WTC11 (cell line): Measurements from ENCODE around the gene CCNG2. TPM values are rescaled to one million over a fixed set of nuclear protein-coding genes. Genes with fewer than 3 reads are reported as not detected.
A peak's percentile ranks its signal among the peaks of the same experiment; 100 is the strongest.

Experiments
- ATAC-seq: fragments of 200-7000 bp; cut with Tn5 transposase; 2 replicates; pipeline ENCODE4 v1.10.0; 2021; ENCODE audit warnings: mild to moderate bottlenecking, moderate library complexity
- Bru-seq: library from RNA; stranded (reverse); fragments of 400-500 nt; gene quantifications from one replicate; lab custom pipeline; 2021; lab: Mats Ljungman, UMichigan
- CTCF ChIA-PET: fragments of 300-600 bp; sonication (Branson Sonifier 250); formaldehyde crosslinking; loops from one replicate; lab custom pipeline; 2021; ENCODE audit warnings: antibody characterized with exemption; lab: Charles Lee
- POLR2A ChIA-PET: fragments of 350-600 bp; sonication (Branson Sonifier 250); formaldehyde crosslinking; loops from one replicate; lab custom pipeline; 2021; ENCODE audit warnings: antibody characterized with exemption; lab: Charles Lee
- DNase-seq: peaks from one replicate; pipeline ENCODE4 v3.0.0; 2021; ENCODE audit warnings: low spot score
- H3K27ac Mint-ChIP-seq: 2 replicates; pipeline ENCODE4 v1.8.0; 2021; ENCODE audit warnings: mixed read lengths
- H3K27me3 Mint-ChIP-seq: 2 replicates; pipeline ENCODE4 v1.8.0; 2021; ENCODE audit warnings: low read depth, mild to moderate bottlenecking, moderate library complexity, mixed read lengths
- H3K36me3 Mint-ChIP-seq: 2 replicates; pipeline ENCODE4 v1.8.0; 2021; ENCODE audit warnings: mixed read lengths
- H3K4me1 Mint-ChIP-seq: 2 replicates; pipeline ENCODE4 v1.8.0; 2022; ENCODE audit warnings: mixed read lengths
- H3K4me3 Mint-ChIP-seq: 2 replicates; pipeline ENCODE4 v1.8.0; 2021; ENCODE audit warnings: mild to moderate bottlenecking, moderate library complexity, mixed read lengths
- H3K9me3 Mint-ChIP-seq: 2 replicates; pipeline ENCODE4 v1.8.0; 2021; ENCODE audit warnings: mixed read lengths
- AR ChIP-seq: fragments of 250-450 bp; sonication (Bioruptor Pico); IDR thresholded peaks from 2 replicates; pipeline ENCODE4 v1.9.0; 2021; ENCODE audit warnings: mild to moderate bottlenecking
- CREB1 ChIP-seq: sonication (generic); formaldehyde crosslinking; IDR thresholded peaks from 2 replicates; pipeline ENCODE4 v1.8.0; 2023; ENCODE audit warnings: mild to moderate bottlenecking, missing genetic modification reagents
- ELF4 ChIP-seq: sonication (generic); formaldehyde crosslinking; IDR thresholded peaks from 2 replicates; pipeline ENCODE4 v1.8.1; 2022; ENCODE audit warnings: low read depth, mild to moderate bottlenecking, moderate library complexity, missing genetic modification reagents
- KAT7 ChIP-seq: sonication (generic); formaldehyde crosslinking; IDR thresholded peaks from 2 replicates; pipeline ENCODE4 v1.8.1; 2023; ENCODE audit warnings: missing genetic modification reagents, mild to moderate bottlenecking, borderline replicate concordance
- MLX ChIP-seq: sonication (generic); formaldehyde crosslinking; IDR thresholded peaks from 2 replicates; pipeline ENCODE4 v1.8.1; 2023; ENCODE audit warnings: mild to moderate bottlenecking, missing genetic modification reagents, moderate library complexity
- NFATC4 ChIP-seq: fragments of 250-450 bp; sonication (Bioruptor Pico); IDR thresholded peaks from 2 replicates; pipeline ENCODE4 v1.9.0; 2021; ENCODE audit warnings: mild to moderate bottlenecking
- SMAD4 ChIP-seq: sonication (generic); formaldehyde crosslinking; IDR thresholded peaks from 2 replicates; pipeline ENCODE4 v1.8.0; 2022; ENCODE audit warnings: mild to moderate bottlenecking, missing genetic modification reagents
- STAT6 ChIP-seq: sonication (generic); formaldehyde crosslinking; conservative IDR thresholded peaks from 2 replicates; pipeline ENCODE4 v1.8.1; 2023; ENCODE audit warnings: mild to moderate bottlenecking, low read depth, missing genetic modification reagents, moderate library complexity
- USF2 ChIP-seq: sonication (generic); formaldehyde crosslinking; IDR thresholded peaks from 2 replicates; pipeline ENCODE4 v1.8.1; 2023; ENCODE audit warnings: mild to moderate bottlenecking, missing genetic modification reagents, moderate library complexity
- ZBTB21 ChIP-seq: sonication (generic); formaldehyde crosslinking; IDR thresholded peaks from 2 replicates; pipeline ENCODE4 v1.8.1; 2023; ENCODE audit warnings: mild to moderate bottlenecking, missing genetic modification reagents, borderline replicate concordance
- ZBTB43 ChIP-seq: sonication (generic); formaldehyde crosslinking; IDR thresholded peaks from 2 replicates; pipeline ENCODE4 v1.8.1; 2023; ENCODE audit warnings: mild to moderate bottlenecking, missing genetic modification reagents
- ZNF281 ChIP-seq: sonication (generic); formaldehyde crosslinking; IDR thresholded peaks from 2 replicates; pipeline ENCODE4 v1.8.0; 2023; ENCODE audit warnings: mild to moderate bottlenecking, missing genetic modification reagents
- ZNF532 ChIP-seq: fragments of 250-450 bp; sonication (Bioruptor Pico); IDR thresholded peaks from 2 replicates; pipeline ENCODE4 v1.9.0; 2021; ENCODE audit warnings: mild to moderate bottlenecking, borderline replicate concordance
- ZNF671 ChIP-seq: fragments of 250-450 bp; sonication (Bioruptor Pico); IDR thresholded peaks from 2 replicates; pipeline ENCODE4 v1.8.0; 2021; ENCODE audit warnings: mild to moderate bottlenecking
- ZSCAN18 ChIP-seq: fragments of 250-450 bp; sonication (Bioruptor Pico); IDR thresholded peaks from 2 replicates; pipeline ENCODE4 v2.1.2; 2022; ENCODE audit warnings: mild to moderate bottlenecking, moderate library complexity
- long read RNA-seq, 3 experiments: library from RNA in 1 of 3; library from capped mRNA in 1 of 3; library from polyadenylated mRNA in 1 of 3; unstranded in 2 of 3; stranded (forward) in 1 of 3; transcript quantifications; one replicate each; pipeline ENCODE4 v2.0.0, GENCODE V29; 2021
- total RNA-seq: library from RNA; stranded (reverse); gene quantifications from 3 replicates; pipeline ENCODE4 v1.2.3, GENCODE V29; 2021

The CCNG2 gene
- total RNA-seq, result 18.9 to 20.8 TPM (median 20.4 TPM) in 3 replicates
- Bru-seq, nascent RNA, result percentile 89 among the genes with signal in this experiment
- long read RNA-seq, experiment 1, full-length matches to known transcripts, result 47 of 63 reads
- long read RNA-seq, experiment 1, partial matches to known transcripts, result 5 of 63 reads
- long read RNA-seq, experiment 1, other reads (novel, unspliced or antisense), result 11 of 63 reads
- long read RNA-seq, experiment 2, full-length matches to known transcripts, result 7 of 24 reads
- long read RNA-seq, experiment 2, partial matches to known transcripts, result 6 of 24 reads
- long read RNA-seq, experiment 2, other reads (novel, unspliced or antisense), result 11 of 24 reads
- long read RNA-seq, experiment 3, partial matches to known transcripts, result 0 of 3 reads
- long read RNA-seq, experiment 3, other reads (novel, unspliced or antisense), result 2 of 3 reads

GRCh38 chr4:77156912-77157858 is at the start of gene CCNG2:
Gene CCNG2, plus strand, starts transcription at chr4:77157207. Its CDS starts 1,326 bp downstream, at chr4:77158533.
- Mint-ChIP-seq H3K36me3 (peaks cover 24% of the 10 kb centered on the region), H3K4me1 (peaks cover 55% of the 10 kb centered on the region), H3K27me3 (no peaks in the 10 kb centered on the region), H3K4me3 (peak within 1 kb of the TSS; percentile 97), H3K27ac (peak within 1 kb of the TSS; percentile 100), H3K9me3 (no peaks in the 10 kb centered on the region)
- DNase-seq (peak; percentile 93), ATAC-seq (peak; percentile 20)
- ChIA-PET CTCF (interaction anchor here (1.0 to 3.5 kb wide), 5 partner anchors 46 to 201 kb away, joined by 3 to 20 read pairs (median 5); no protein-coding TSS in a partner anchor), POLR2A (interaction anchor here (0.6 to 4.0 kb wide), 10 partner anchors 18 to 101 kb away, joined by 3 to 32 read pairs (median 4); partner anchors contain the start of gene CCNI)
- no peak for TF ChIP-seq ZNF532 (CRISPR knock-in tag)
- no peak for TF ChIP-seq AR (CRISPR knock-in tag)
- no peak for TF ChIP-seq CREB1 (CRISPR knock-in tag)
- no peak for TF ChIP-seq NFATC4 (CRISPR knock-in tag)
- no peak for TF ChIP-seq ZNF281 (CRISPR knock-in tag)
- TF ChIP-seq MLX, result no peak
- no peak for TF ChIP-seq SMAD4 (CRISPR knock-in tag)
- TF ChIP-seq STAT6 (CRISPR knock-in tag), result no peak
- peak; percentile 94 for TF ChIP-seq USF2 (CRISPR knock-in tag)
- TF ChIP-seq KAT7, result no peak; the same call in 1 of the 2 replicates
- 0 out of 2 replicates have a peak, but pooled peaks have one; percentile 4 for TF ChIP-seq ELF4
- TF ChIP-seq ZSCAN18, result no peak
- TF ChIP-seq ZBTB21 (CRISPR knock-in tag), result no peak
- TF ChIP-seq ZNF671 (CRISPR knock-in tag), result no peak
- peak; percentile 80; the same call in 1 of the 2 replicates for TF ChIP-seq ZBTB43
